Measurements from ENCODE around the gene DNAAF1.

The DNAAF1 gene

DNA sequence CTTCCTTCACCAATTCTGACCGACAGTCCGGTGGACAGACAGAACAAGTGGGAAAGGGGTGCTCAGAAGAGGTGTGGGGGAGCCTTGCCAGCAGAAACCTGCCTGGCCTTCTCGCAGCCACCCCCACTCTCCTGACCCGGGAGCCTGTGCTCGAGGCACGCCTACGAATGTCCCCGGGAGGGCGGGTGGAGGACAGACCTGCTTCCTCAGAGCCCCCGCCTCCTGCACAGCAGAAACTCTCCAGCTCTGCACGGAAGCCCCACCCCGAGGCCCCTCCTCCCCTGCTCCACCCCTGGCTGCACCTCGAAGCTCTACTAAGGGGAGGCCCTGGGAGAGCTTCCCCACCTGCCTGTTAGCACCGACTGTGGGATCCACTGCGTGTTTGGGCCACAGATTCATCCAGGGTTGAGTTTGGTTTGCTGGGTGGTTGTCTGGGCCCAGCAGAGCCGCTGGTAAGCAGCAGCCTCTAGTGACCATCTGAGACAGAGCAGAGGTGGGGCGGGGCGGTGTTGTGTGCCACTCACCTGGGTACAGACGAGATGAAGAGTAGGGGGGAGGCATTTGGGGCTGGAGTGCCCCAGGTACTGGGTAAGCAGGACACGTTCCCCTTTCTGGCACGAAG lies 35.5 kb downstream of the DNAAF1 start:
- Histone ChIP-seq H3K36me3 (ENCODE audit: control insufficient read depth, insufficient read depth, low read length, severe bottlenecking) (peaks cover 37% of the 10 kb centered on the region), H3K27me3 (replicated peaks; ENCODE audit: control insufficient read depth, insufficient read depth, low read length) (no peaks in the 10 kb centered on the region), H3K9ac (ENCODE audit: low read length) (no peak overlapping the region), H3K9me3 (ENCODE audit: control insufficient read depth, low read length) (no peaks in the 10 kb centered on the region), H3K4me1 (ENCODE audit: control insufficient read depth, insufficient read depth, low read length) (peaks cover 28% of the 10 kb centered on the region), H3K4me3 (ENCODE audit: low read length) (no peak overlapping the region)
- no peak for DNase-seq (ENCODE audit: low read depth)

DNA sequence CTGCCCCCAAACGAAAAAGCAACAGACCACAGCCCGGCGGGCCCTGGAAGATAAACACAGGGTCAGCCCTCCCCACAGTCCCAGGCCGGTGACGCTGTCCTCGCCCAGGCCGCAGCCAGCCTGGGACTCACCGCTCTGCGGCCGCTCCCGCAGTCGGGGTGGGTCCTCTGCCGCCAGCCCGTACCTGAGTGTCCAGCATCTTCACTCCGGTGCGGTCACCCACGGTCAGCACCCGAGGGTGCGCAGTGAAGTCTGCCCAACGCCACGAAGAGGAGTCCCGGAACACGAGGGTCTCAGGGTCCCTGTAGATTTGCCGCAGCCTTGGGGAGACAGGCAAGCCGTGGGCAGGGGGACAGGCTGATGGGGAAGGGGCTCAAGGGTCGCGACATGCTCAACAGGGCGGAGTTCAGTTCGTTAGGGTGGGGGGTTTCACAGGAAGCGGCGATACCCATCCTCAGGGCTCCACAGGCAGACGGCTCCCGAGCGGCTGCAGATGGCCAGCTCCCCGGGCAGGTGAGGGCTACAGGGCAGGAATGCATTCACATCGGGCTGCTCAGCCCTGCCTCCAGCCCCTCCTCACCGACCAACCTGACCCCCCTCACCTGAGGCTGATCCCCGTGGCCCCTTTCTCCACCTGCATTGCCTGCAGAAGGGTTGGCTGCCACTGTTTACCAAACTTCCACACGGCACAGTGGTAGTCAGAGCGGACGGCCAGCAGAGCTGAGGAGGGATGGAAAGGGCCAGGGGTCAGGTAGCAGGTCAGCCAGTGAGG lies 36.2 kb downstream of the DNAAF1 start:
- Histone ChIP-seq H3K4me3 (ENCODE audit: low read length) (no peak overlapping the region), H3K9me3 (ENCODE audit: control insufficient read depth, low read length) (no peaks in the 10 kb centered on the region), H3K36me3 (ENCODE audit: control insufficient read depth, insufficient read depth, low read length, severe bottlenecking) (peaks cover 37% of the 10 kb centered on the region), H3K27me3 (replicated peaks; ENCODE audit: control insufficient read depth, insufficient read depth, low read length) (no peaks in the 10 kb centered on the region), H3K9ac (ENCODE audit: low read length) (no peak overlapping the region), H3K4me1 (ENCODE audit: control insufficient read depth, insufficient read depth, low read length) (peaks cover 21% of the 10 kb centered on the region)
- DNase-seq (ENCODE audit: low read depth) = no peak

DNA sequence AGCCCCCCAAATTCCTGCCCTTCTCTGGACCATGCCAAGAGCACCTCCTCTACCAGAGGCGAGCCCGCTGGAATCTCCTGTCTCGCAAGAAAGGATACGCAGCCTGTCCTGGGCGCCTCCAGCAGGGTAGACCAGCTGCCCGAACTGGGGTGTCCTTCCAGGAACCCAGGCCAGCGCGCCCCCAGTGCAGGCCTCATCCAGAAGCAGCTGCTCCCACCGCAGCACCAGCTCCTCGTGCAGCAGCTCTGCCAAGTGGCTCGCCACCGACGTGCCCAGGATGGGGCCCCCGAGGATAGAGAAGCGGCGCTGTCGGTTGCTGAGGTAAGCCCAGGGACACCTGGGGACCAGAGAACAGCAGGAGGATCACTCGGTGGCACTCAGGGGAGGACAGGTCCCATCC lies 37.0 kb downstream of the DNAAF1 start:
- DNase-seq (ENCODE audit: low read depth) = no peak
- Histone ChIP-seq H3K9me3 (ENCODE audit: control insufficient read depth, low read length) (no peaks in the 10 kb centered on the region), H3K4me1 (ENCODE audit: control insufficient read depth, insufficient read depth, low read length) (peaks cover 14% of the 10 kb centered on the region), H3K9ac (ENCODE audit: low read length) (no peak overlapping the region), H3K27me3 (replicated peaks; ENCODE audit: control insufficient read depth, insufficient read depth, low read length) (no peaks in the 10 kb centered on the region), H3K4me3 (ENCODE audit: low read length) (no peak overlapping the region), H3K36me3 (ENCODE audit: control insufficient read depth, insufficient read depth, low read length, severe bottlenecking) (peaks cover 37% of the 10 kb centered on the region)

DNA sequence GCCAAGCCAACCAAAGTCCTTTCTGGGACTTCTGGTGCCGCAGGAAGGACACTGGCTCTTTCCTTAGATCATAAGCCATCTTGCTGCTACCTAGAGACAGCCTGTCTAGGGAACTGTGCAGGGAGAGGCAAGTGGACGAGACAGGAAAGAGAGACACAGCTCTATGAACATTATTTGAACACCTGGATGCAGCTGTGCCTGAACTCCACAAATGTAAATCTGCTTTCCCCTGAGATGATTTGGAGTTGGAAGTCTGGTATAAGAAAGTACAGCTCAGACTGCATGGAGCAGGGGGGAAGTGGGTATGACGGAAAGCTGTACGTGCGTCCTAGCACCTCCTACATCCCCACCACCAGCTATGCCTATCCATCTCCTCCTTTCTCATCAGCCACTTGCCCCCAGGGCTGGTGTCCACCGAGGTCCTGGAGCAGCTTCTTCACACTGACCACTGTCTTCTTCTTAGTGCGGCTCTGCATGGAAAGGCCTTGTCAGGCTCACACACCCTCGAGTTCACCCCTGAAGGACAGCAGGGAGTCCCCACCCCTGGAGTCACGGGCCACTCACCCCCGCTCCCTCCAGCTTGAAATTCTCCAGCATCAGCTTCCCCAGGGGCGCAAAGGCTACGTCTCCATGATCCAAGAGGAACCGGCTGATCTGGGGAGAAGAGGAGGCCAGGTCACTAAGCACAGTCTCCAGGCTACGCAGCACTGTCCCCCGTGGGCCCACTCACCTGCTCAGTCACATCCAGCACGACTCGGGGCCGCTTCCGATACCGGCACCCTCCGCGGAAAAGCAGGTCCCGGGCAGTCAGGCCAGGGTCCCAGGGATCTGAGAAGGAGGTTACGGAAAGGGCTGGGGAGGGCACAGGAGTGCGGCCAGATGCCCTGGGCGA lies 37.8 kb downstream of the DNAAF1 start:
- Histone ChIP-seq H3K9me3 (ENCODE audit: control insufficient read depth, low read length) (no peaks in the 10 kb centered on the region), H3K36me3 (ENCODE audit: control insufficient read depth, insufficient read depth, low read length, severe bottlenecking) (peaks cover 37% of the 10 kb centered on the region), H3K4me1 (ENCODE audit: control insufficient read depth, insufficient read depth, low read length) (peaks cover 5% of the 10 kb centered on the region), H3K9ac (ENCODE audit: low read length) (no peak overlapping the region), H3K27me3 (replicated peaks; ENCODE audit: control insufficient read depth, insufficient read depth, low read length) (no peaks in the 10 kb centered on the region), H3K4me3 (ENCODE audit: low read length) (no peak overlapping the region)
- DNase-seq (ENCODE audit: low read depth) = no peak

DNA sequence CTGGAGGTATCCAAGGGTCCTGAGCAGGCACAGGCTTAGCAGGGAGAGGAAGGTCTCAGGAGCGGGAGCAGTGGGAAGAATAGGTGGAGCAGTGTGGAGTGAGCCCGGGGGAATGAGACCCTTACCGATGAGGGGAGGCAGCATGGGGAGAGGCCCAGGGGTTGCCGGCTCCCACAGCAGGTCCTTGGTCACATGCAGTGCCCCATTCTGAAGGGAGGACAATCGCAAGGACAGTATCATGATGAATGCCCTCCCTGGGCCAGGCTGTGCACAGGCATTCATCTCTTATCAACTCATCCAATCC lies 38.4 kb downstream of the DNAAF1 start:
- H3K4me1 ChIP-seq (ENCODE audit: control insufficient read depth, insufficient read depth, low read length) = no peaks in the 10 kb centered on the region
- no peaks in the 10 kb centered on the region for H3K27me3 ChIP-seq (replicated peaks; ENCODE audit: control insufficient read depth, insufficient read depth, low read length)
- no peak for DNase-seq (ENCODE audit: low read depth)
- H3K4me3 ChIP-seq (ENCODE audit: low read length) = no peak overlapping the region
- no peaks in the 10 kb centered on the region for H3K9me3 ChIP-seq (ENCODE audit: control insufficient read depth, low read length)
- no peak overlapping the region for H3K9ac ChIP-seq (ENCODE audit: low read length)
- H3K36me3 ChIP-seq (ENCODE audit: control insufficient read depth, insufficient read depth, low read length, severe bottlenecking) = peaks cover 37% of the 10 kb centered on the region

DNA sequence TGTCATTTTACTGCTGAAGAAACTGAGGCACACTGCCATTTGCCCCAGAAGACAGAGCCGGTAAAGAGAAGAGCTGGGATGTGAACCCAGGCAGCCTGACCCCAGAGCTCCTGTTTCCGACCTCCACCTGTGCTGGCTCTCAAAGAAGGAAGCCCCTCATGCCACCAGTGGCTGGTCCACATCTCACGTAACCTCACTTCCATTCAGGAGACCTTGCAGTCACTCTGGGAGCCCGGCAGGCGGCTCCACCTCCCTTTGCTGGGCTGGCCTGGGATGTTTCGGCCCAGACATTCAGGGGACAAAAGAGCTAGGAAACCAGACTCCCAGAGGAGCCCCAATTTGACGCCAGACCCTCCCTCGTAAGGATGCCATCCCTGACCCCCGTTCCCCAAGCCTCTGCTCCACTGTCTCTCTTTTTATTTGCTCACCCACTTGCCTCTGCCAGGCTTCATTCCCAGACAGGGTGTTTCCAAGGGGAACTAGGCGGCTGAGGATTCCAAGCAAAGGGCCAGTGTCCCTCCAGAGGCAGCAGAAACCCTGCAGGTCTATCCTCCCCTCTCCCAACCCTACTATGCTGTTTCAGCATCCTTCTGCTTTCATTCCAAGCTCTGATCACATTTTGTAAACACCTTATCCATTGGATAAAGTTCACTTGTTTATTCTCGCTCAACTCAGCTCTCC lies 38.9 kb downstream of the DNAAF1 start:
- H3K36me3 ChIP-seq (ENCODE audit: control insufficient read depth, insufficient read depth, low read length, severe bottlenecking) = peaks cover 37% of the 10 kb centered on the region
- no peaks in the 10 kb centered on the region for H3K4me1 ChIP-seq (ENCODE audit: control insufficient read depth, insufficient read depth, low read length)
- H3K9me3 ChIP-seq (ENCODE audit: control insufficient read depth, low read length) = no peaks in the 10 kb centered on the region
- no peak for DNase-seq (ENCODE audit: low read depth)
- H3K27me3 ChIP-seq (replicated peaks; ENCODE audit: control insufficient read depth, insufficient read depth, low read length) = no peaks in the 10 kb centered on the region
- H3K9ac ChIP-seq (ENCODE audit: low read length) = no peak overlapping the region
- no peak overlapping the region for H3K4me3 ChIP-seq (ENCODE audit: low read length)

DNA sequence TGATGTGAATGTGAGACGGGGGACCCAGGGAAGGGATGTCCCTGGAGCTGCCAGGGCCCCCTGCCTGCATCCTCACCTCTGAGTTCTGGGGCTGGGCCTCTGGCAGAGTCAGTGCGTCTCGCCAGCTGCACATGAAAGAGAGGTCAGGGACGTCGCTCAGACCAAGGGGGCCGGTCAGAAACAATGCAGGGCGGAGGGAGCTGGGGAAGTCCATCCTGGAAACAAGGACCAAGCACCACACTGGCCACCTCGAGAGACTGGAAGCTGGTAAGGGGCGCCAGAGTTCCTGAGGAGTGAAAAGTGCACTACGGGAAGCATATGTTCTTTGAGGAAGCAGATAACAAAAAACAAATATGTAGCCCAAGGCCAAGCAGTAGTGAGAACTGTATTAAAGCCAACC lies 39.7 kb downstream of the DNAAF1 start:
- no peak for DNase-seq (ENCODE audit: low read depth)
- H3K27me3 ChIP-seq (replicated peaks; ENCODE audit: control insufficient read depth, insufficient read depth, low read length) = no peaks in the 10 kb centered on the region
- no peak overlapping the region for H3K4me3 ChIP-seq (ENCODE audit: low read length)
- no peaks in the 10 kb centered on the region for H3K9me3 ChIP-seq (ENCODE audit: control insufficient read depth, low read length)
- H3K9ac ChIP-seq (ENCODE audit: low read length) = no peak overlapping the region
- peaks cover 32% of the 10 kb centered on the region for H3K36me3 ChIP-seq (ENCODE audit: control insufficient read depth, insufficient read depth, low read length, severe bottlenecking)
- H3K4me1 ChIP-seq (ENCODE audit: control insufficient read depth, insufficient read depth, low read length) = no peaks in the 10 kb centered on the region

DNA sequence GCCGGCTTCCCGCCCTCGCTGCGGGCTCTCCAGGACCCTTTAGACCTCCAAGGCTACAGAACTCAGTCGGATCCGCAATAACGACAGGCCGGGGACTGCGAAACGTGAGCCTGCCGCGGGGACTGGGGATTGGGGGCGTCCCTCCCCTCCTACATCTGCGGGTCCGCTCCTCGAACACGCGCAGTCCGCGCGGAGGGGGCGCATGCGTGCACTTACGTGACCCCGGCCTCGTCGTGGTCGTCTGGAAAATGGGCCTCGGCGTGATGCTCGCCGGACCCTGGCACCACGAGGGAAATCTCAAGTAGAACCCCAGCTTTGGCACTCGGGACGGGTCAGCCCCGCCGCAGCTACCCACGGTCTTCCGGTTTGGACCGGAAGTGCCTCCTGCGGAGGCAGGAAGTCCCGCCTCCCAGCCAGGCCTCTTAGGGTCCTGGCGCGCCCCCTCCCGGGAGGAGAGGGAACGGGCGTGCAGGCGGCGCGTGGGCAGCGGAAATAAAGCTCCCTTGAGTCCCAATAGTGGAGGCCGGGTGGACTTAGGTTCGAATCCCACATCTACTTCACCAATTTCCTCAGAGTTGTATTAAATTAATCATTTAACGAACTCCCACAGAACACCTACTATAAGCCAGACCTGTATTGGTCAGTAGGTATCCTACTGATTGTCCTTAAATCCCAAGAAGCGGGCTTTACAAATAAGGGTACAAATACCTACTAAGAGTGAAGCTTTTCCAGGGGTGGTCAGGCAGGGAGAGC lies 41.8 kb downstream of the DNAAF1 start, which contains the start of gene TAF1C:
TSS of gene TAF1C (minus strand) at position 373 of the 753 bp plus-strand sequence. CDS start 2,069 bp downstream, outside the sequence.
- peak; percentile 98 for DNase-seq (ENCODE audit: low read depth)
- H3K36me3 ChIP-seq (ENCODE audit: control insufficient read depth, insufficient read depth, low read length, severe bottlenecking) = peaks cover 16% of the 10 kb centered on the region
- peak within 1 kb of the TSS; percentile 93 for H3K4me3 ChIP-seq (ENCODE audit: low read length)
- no peaks in the 10 kb centered on the region for H3K9me3 ChIP-seq (ENCODE audit: control insufficient read depth, low read length)
- peak within 1 kb of the TSS; percentile 96 for H3K9ac ChIP-seq (ENCODE audit: low read length)
- peaks cover under 1% of the 10 kb centered on the region for H3K27me3 ChIP-seq (replicated peaks; ENCODE audit: control insufficient read depth, insufficient read depth, low read length)
- H3K4me1 ChIP-seq (ENCODE audit: control insufficient read depth, insufficient read depth, low read length) = no peaks in the 10 kb centered on the region

DNA sequence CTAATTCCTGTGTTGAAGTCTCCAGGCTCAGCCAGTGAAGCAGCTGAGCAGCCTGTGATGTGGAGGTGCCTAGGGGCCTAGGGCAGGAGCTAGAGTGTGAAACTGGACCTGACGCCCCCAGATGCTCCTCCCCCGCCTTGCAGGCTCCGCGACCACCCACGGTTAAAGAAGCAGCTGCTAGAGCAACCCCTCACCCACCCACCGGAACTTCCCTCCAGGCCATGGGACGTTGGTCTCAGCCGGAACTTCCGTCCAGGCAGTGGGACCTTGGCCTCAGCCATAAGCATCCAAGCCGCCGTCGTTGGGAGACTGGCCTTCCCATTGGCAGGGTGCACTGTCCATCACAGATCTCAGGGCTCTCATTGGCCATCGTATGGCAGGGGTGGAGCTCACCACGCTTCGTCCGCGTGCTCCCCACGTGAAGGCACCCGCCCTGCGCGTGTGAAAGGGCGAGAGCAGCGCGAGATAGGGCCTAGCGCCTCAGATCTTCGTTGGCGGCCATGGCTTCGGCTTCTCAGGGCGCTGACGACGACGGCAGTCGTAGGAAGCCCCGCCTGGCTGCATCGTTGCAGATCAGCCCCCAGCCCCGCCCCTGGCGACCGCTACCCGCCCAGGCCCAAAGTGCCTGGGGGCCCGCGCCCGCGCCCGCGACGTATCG lies 45.8 kb downstream of the DNAAF1 start, which contains the start of gene ADAD2:
TSS of gene ADAD2 (plus strand) at position 427 of the 658 bp plus-strand sequence. CDS start at position 501, 74 bp downstream.
- no peak within 1 kb of the TSS for H3K4me3 ChIP-seq (ENCODE audit: low read length)
- H3K9ac ChIP-seq (ENCODE audit: low read length) = no peak within 1 kb of the TSS
- H3K4me1 ChIP-seq (ENCODE audit: control insufficient read depth, insufficient read depth, low read length) = no peaks in the 10 kb centered on the region
- H3K27me3 ChIP-seq (replicated peaks; ENCODE audit: control insufficient read depth, insufficient read depth, low read length) = peaks cover 10% of the 10 kb centered on the region
- H3K9me3 ChIP-seq (ENCODE audit: control insufficient read depth, low read length) = no peaks in the 10 kb centered on the region
- DNase-seq (ENCODE audit: low read depth) = no peak
- no peaks in the 10 kb centered on the region for H3K36me3 ChIP-seq (ENCODE audit: control insufficient read depth, insufficient read depth, low read length, severe bottlenecking)

DNA sequence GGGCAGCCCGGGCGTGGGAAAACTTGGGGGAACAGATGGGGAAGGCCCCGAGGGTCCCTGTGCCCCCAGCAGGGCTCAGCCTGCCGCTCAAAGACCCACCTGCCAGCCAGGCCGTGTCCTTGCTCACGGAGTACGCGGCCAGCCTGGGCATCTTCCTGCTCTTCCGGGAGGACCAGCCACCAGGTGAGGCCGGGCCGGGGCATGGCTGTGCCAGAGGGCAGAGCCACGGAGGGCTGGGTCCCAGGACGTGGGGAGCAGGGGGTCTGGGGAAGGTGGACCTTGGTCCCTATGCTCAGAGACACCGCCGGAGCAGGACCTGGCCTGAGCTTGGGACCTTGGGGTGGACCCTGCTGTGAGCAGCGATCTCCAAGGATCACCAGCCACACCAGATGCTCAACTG lies 46.4 kb downstream of the DNAAF1 start:
- Histone ChIP-seq H3K4me3 (ENCODE audit: low read length) (no peak overlapping the region), H3K4me1 (ENCODE audit: control insufficient read depth, insufficient read depth, low read length) (no peaks in the 10 kb centered on the region), H3K36me3 (ENCODE audit: control insufficient read depth, insufficient read depth, low read length, severe bottlenecking) (no peaks in the 10 kb centered on the region), H3K9ac (ENCODE audit: low read length) (no peak overlapping the region), H3K27me3 (replicated peaks; ENCODE audit: control insufficient read depth, insufficient read depth, low read length) (peaks cover 16% of the 10 kb centered on the region), H3K9me3 (ENCODE audit: control insufficient read depth, low read length) (no peaks in the 10 kb centered on the region)
- no peak for DNase-seq (ENCODE audit: low read depth)
